Transverse colon (tissue), 3 donors: Measurements from ENCODE around the gene CACNA1C.

ENCODE experiments used
- CTCF ChIP-seq, 5 experiments: fragments of 200-600 bp in 3 of 5; fragments of 450-650 bp in 2 of 5; sonication (generic) in 3 of 5; IDR thresholded peaks; 1 replicate in 2 of 5; 2 replicates in 3 of 5; pipeline ENCODE4 v1.5.1; 2016 to 2017; ENCODE audit warnings: antibody characterized with exemption in 5 of 5, inconsistent platforms in 3 of 5, mild to moderate bottlenecking in 2 of 5, moderate library complexity in 1 of 5
- POLR2A ChIP-seq: fragments of 450-650 bp; IDR thresholded peaks from one replicate; pipeline ENCODE4 v1.6.1; 2016; ENCODE audit warnings: antibody characterized with exemption, mild to moderate bottlenecking, moderate library complexity

GRCh38 chr12:2541631-2542204 lies 488.9 kb downstream of the CACNA1C start:
- no peak for TF ChIP-seq POLR2A
- no peak for TF ChIP-seq CTCF (IDR thresholded peaks at IDR 0.05)
